SIG-M5 treated with dmso at 0.1 percent for 504 hours (cell line): Measurements from ENCODE around the gene USP40.
"Not testable (repeated sequence)": the region's sequence is repeated elsewhere in the genome, so short reads cannot be mapped to it uniquely, and the experiment has no call there.

Experiments
- DNase-seq: peaks from one replicate; lab custom pipeline; 2025; ENCODE audit not compliant: unreplicated experiment; lab: John Stamatoyannopoulos, UW

USP40 gene, protein sequence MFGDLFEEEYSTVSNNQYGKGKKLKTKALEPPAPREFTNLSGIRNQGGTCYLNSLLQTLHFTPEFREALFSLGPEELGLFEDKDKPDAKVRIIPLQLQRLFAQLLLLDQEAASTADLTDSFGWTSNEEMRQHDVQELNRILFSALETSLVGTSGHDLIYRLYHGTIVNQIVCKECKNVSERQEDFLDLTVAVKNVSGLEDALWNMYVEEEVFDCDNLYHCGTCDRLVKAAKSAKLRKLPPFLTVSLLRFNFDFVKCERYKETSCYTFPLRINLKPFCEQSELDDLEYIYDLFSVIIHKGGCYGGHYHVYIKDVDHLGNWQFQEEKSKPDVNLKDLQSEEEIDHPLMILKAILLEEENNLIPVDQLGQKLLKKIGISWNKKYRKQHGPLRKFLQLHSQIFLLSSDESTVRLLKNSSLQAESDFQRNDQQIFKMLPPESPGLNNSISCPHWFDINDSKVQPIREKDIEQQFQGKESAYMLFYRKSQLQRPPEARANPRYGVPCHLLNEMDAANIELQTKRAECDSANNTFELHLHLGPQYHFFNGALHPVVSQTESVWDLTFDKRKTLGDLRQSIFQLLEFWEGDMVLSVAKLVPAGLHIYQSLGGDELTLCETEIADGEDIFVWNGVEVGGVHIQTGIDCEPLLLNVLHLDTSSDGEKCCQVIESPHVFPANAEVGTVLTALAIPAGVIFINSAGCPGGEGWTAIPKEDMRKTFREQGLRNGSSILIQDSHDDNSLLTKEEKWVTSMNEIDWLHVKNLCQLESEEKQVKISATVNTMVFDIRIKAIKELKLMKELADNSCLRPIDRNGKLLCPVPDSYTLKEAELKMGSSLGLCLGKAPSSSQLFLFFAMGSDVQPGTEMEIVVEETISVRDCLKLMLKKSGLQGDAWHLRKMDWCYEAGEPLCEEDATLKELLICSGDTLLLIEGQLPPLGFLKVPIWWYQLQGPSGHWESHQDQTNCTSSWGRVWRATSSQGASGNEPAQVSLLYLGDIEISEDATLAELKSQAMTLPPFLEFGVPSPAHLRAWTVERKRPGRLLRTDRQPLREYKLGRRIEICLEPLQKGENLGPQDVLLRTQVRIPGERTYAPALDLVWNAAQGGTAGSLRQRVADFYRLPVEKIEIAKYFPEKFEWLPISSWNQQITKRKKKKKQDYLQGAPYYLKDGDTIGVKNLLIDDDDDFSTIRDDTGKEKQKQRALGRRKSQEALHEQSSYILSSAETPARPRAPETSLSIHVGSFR

DNA sequence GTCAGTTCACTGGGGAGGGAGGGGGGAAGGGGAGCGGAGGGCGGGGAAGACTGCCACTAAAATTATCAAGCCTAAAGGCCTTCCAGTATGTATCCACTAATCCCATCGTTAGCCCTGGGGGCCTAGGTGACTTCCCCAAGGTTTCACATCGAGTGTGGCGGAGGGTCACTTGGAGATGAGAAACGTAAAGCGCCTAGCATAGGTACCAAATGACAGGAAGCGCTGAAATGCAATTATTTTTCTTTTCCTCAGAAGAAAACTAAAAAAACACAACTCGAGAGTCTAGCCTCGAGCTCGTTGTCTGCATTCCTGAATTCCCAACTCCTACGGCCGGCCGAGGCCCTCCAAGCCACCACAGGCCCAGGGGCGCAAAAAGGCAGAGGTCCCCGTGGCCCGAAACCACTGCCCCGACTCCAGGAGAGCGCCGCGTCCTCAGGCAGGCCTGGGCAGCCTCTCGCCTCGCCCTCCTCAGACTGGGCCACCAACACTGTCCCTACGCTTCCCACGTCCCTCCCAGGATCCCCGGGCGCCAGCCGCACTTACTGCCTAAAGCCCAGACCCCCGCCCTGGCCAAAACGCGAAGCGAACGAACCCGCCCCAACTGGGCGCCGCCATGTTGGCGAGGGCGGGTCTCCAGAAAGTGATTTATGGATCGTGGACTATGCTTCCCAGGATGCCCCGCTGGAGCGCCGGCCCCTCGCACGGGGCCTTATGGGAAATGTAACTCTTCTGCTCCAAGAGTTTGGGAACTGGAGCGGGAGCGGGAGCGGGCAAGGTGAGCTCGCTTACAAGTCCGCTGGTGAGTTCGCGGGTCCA, at the start of gene USP40:
TSS of gene USP40 (minus strand) at position 642 of the 816 bp plus-strand sequence. CDS start 1,228 bp downstream, outside the sequence.
- DNase-seq: peak; percentile 74

DNA sequence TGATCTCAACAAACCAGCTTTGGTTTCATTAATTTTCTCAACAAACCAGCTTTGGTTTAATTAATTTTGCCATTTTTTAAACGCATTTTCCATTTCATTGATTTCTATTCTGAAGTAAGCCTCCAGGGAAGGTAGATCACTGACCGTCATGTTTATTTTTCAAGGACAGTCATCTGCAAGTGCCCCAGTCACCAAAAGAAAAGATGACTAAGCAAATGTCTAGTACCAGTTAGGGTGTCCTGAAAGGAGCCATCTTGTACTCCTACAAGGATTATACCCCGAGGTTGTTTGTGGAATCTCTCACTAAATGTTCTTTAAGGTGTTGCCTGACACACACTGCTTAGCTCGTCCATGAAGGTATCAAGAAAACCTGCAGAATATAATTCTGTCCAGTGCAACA, 44.7 kb upstream of the USP40 start:
- DNase-seq: no peak

DNA sequence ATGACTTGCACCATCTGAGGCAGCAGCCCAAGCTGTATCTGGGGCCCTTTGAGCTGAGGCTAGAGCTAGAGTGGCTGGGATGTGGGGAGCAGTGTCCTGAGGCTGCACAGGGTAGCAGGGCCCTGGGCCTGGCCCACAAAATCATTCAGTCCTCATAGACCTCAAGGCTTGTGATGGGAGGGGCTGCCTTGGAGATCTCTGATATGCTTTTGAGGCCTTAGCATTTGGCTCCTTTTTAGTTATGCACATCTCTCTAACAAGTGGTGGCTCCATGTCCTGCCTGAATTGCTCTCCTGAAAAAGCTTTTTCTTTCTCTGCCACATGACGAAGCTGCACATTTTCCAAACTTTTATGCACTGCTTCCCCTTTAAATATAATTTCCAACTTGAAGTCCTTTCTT, 39.1 kb upstream of the USP40 start:
- DNase-seq: no peak

DNA sequence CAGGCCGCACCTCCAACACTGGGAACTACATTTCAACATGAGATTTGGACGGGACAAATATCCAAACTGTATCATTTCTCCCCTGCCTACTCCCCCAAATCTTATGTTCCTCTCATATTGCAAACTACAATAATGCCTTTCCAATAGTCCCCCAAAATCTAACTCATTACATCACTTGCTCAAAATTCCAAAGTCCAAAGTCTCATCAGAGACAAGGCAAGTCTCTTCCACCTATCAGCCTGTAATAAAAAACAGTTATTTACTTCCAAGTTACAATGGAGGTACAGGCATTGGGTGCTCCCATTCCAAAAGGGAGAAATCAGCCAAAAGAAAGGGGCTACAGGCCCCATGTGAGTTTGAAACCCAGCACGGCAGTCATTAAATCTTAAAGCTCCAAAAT, 38.2 kb upstream of the USP40 start:
- DNase-seq: no peak

DNA sequence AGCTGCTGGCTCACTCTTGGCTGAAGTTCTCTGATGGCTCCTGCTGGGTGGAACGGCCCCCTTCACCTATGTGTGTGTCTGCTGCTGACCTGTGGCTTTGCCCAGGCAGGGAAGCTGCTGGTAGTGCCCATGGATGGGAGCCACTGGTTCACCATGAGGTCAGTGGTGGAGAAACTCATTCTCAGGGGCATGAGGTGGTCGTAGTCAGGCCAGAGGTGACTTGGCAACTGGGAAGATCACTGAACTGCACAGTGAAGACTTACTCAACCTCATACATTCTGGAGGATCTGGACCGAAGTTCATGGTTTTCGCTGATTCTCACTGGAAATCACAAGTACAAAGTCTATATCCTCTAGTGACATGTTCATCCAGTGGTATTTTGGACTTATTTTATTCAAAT, 36.9 kb upstream of the USP40 start:
- DNase-seq: no peak

DNA sequence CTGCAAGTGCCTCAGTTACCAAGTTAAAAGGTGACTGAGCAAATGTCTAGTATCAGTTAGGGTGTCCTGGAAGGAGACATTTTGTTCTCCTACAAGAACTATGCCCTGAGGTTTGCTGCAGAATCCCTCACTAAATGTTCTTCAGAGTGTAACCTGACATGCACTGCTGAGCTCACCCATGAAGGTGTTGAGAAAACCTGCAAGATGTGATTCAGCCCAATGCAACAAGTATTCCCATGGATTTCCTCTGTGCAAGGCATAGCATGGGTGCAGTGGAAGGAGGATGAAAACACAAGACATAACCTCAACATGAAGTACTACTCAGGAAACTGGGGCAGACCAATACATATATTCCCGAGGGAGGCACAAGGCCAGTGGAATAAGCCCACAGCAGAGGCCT, 35.5 kb upstream of the USP40 start:
- no peak for DNase-seq

DNA sequence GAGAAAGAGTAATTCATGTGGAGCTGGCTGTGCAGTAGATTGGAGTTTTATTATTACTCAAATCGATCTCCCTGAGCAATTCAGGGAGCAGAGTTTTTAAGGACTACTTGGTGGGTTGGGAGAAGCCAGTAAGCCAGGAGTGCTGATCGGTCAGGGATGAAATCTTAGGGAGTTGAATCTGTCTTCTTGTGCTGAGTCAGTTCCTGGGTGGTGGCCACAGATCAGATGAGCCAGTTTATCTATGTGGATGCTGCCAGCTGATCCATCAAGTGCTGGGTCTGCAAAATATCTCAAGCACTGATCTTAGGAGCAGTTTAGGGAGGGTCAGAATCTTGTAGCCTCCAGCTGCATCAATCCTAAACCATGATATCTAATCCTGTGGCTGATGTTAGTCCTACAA, 33.8 kb upstream of the USP40 start:
- no peak for DNase-seq

DNA sequence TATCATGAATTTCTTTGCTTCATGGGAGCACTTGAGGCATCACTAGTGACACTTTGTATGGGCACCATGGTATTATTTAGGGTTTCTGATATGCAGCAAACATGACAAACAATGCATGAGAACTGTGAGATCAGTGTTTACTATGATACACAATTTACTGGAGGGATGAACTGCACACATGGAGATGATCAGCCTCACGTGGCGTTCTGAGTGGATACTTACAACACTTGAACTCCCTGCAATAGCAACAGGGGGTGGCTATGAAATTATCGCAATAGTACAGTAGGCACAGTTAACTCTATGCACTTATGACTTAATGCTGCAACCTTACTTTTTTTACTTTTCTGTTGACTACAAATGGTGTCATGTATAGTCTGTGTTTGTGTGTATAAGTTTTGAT, 32.4 kb upstream of the USP40 start:
- no peak for DNase-seq

DNA sequence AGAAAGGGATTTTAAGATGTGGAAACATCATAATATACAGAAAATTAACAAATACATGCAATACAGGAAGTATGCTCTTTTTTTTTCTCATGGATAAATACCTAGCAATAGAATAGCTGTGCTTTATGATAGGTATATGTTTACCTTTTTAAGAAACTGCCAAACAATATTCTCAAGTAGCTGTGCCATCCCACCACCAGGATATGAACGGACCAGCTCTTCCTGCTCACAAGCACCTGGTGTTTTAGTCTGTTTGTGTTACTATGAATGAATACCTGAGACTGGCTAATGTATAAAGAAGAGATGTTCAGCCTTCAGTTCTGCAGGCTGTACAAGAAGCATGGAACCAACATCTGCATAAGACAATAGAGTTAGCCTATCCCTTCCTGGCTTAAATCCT, 30.9 kb upstream of the USP40 start:
- DNase-seq: no peak

DNA sequence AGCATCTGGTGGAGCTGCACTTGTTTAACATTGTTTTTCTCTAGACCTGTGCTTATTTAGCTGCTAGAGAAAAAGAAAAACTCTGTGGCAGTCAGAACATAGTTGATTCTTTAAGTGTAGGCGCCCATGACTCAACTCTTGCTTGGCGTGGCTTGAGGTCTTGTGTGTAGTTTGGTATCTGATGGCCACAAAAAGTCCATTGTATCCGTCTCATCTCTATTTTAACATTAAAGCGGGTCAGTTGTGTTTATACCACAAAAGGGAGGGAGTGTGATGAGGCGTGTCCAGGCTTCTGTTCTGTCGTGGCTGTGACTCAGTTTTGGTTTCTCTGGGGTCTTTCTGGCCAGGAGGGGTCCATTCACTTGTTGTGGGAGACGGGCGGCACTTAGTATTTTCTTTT, 26.6 kb upstream of the USP40 start:
- DNase-seq: no peak

DNA sequence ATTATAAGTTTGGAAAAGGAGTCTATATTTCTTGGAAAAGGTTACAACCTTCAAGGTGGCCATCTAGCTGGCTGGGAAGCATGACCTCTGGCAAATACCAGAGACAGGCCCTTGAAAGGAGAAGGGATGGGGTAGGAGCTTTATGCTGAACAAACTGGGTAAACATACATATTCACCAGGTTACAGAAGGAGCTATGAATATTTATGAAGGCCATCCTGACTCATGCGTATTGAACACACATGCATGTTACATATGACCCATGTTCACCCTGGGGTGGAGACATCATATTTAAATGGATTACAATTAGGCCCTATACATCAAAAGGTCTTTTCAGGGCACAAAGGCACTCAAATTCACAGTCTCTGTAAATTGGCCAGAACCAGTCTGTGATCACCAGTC, 26.1 kb upstream of the USP40 start:
- DNase-seq: not testable (repeated sequence)

DNA sequence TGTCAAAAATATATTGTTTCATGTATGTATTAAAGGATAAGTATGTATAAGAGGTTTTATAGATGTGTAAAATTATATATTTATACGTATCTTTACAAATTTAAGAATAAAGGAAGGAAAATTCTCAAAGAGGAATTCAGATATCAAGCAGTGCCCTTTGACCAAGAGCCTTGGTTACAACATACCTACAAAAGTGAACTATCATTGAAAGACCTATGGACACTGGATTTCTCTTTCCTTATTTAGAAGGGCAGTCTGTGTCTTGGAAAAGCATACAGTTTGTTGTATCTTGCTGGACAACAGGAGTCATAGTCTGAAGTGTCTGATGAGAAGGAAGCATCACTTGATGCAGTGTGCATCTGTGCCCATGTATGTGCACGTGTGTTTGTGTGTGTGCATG, 21.8 kb upstream of the USP40 start:
- no peak for DNase-seq

DNA sequence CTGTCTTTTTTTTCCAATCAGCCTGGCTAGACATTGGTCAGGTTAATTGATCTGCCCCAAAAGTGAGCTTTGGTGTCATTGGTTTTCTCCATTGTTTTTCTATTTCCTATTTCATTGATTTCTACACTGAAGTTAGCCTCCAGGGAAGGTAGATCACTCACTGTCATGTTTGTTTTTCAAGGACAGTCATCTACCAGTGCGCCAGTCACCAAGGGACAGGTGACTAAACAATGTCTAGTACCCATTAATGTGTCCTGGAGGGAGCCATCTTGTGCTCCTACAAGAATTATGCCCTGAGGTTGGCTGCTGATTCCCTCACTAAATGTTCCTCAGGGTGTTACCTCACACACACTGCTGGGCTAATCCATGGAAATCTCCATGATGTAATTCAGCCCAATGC, 17.6 kb upstream of the USP40 start:
- no peak for DNase-seq

DNA sequence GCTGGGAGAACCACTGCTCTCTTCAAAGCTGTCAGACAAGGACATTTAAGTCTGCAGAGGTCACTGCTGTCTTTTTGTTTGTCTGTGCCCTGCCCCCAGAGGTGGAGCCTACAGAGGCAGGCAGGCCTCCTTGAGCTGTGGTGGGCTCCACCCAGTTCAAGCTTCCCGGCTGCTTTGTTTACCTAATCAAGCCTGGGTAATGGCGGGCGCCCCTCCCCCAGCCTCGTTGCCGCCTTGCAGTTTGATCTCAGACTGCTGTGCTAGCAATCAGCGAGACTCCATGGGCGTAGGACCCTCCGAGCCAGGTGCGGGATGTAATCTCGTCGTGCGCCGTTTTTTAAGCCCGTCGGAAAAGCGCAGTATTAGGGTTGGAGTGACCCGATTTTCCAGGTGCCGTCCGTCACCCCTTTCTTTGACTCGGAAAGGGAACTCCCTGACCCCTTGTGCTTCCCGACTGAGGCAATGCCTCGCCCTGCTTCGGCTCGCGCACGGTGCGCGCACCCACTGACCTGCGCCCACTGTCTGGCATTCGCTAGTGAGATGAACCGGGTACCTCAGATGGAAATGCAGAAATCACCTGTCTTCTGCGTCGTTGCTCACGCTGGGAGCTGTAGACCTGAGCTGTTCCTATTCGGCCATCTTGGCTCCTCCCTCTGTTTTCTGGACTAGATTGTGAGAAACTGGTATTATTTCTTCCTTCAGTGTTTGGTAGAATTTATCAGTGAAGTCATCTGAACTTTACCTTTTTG, 16.8 kb upstream of the USP40 start:
- not testable (repeated sequence) for DNase-seq

DNA sequence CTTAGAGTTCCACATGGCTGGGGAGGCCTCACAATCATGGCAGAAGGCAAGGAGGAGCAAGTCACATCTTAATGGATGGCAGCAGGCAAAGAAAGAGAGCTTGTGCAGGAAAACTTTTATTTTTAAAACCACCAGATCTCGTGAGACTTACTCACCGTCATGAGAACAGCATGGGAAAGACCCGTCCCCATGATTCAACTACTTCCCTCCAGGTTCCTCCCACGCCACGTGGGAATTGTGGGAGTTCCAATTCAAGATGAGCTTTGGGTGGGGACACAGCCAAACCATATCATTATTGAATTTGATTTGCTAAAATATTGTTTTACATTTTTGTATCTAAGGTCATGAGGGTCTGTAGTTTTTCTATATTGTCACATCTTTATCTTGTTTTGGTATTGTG, 10.8 kb upstream of the USP40 start:
- DNase-seq: not testable (repeated sequence)

DNA sequence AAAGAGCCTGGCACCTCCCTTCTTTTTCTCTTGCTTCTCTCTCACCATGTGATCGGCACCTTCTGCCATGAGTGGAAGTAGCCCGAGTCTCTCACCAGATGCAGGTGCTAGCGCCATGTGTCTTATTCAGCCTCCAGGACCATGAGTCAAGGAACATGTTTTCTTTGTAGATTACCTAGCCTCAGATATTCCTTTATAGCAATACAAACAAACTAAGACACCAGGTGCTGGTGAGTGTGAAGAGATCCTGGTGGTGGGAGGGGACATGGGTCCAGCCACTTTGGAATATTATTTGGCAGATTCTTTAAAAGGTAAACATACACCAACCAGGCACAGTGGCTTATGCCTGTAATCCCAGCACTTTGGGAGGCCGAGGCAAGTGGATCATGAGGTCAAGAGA, 5.9 kb upstream of the USP40 start:
- DNase-seq: no peak

DNA sequence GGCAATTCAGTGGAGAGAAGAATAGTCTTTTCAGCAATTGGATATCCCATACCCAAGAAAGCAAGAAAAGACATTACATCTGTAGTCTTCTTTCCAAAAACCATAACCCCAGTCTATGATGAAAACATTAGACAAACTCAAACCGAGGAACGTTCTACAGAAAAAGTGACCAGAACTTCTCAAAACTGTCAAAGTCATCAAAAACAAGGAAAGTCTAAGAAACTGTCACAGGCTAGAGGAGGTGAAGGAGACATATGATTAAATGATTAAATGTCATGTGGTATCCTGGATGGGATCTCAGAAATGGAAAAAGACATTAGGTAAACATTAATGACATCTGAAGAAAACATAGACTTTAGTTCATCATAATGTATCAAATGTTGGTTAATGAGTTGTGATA, 4.9 kb upstream of the USP40 start:
- DNase-seq: no peak

DNA sequence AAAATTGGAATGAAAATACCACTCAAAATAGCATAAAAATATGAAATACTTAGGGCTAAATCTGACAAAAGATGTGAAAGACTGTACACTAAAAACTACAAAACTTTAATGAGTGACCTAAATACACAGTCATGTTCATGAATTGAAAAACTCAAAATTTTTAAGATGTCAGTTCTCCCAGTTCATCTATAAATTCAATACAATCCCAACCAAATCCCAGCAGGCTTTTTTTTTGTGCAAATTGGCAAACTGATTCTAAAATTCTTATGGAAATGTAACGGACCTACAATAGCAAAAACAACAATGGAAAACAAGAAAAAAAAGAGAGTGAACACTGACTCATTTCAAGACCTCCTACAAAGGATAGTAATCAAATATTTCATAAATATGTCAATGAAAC, 4.4 kb upstream of the USP40 start:
- no peak for DNase-seq

DNA sequence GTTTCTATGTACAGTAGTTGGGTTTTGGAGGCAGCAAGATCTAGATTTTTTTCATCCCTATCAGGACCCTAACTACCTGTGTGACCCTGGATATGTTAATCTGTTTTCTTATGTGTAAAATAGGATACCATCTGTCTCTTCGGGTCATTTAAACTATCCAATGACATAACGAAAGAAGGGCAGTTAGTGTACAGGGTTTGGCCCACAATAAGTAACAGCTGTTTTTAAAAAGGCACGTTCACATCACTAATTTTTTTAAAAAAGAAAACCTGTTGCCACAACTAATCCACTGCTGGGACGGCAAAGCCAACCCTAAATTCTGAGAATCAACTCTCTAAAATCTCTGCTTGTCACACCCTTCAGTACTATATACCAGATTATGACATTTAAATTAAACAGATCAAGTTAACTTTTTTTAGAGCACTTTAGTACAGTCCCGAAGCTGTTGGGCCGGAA, 869 bp downstream of the USP40 start:
- no peak for DNase-seq
